ENCODE results near the gene SUCLA2. TPM values are rescaled to one million over a fixed set of nuclear protein-coding genes. Genes with fewer than 3 reads are reported as not detected.

Gene SUCLA2
- polyA plus RNA-seq, 1 donor (not counting 4 experiments of a cell fraction or from before 2014, with no cell fraction given) = 64.3 TPM

GRCh38 chr13:48029859-48030258 lies 28.8 kb upstream of the SUCLA2 start:
- Histone ChIP-seq H3K9ac (ENCODE audit: control insufficient read depth, extremely low read depth, insufficient read depth, low read length) (no peak overlapping the region), H3K4me3 (ENCODE audit: control insufficient read depth in 2 of 3, extremely low read depth in 1 of 3, insufficient read depth in 2 of 3, low read depth in 1 of 3, low read length in 3 of 3) (no peak overlapping the region), H3K36me3 (ENCODE audit: control insufficient read depth in 2 of 2, extremely low read depth in 1 of 2, insufficient read depth in 2 of 2, low read length in 2 of 2) (peaks cover 0 to 4% of the 10 kb centered on the region in 2 experiments), H2AFZ (ENCODE audit: control insufficient read depth, low read length) (no peak overlapping the region), H3K9me1 (ENCODE audit: control insufficient read depth, extremely low read depth, insufficient read depth, low read length) (no peaks in the 10 kb centered on the region), H3K27me3 (ENCODE audit: control insufficient read depth, extremely low read depth, insufficient read depth, low read length) (no peaks in the 10 kb centered on the region), H3K79me2 (ENCODE audit: control insufficient read depth, insufficient read depth, low read length) (peaks cover 5% of the 10 kb centered on the region), H3K4me1 (ENCODE audit: control insufficient read depth, extremely low read depth, insufficient read depth, low read length) (no peaks in the 10 kb centered on the region), H4K20me1 (ENCODE audit: control insufficient read depth, extremely low read depth, insufficient read depth, low read length) (no peaks in the 10 kb centered on the region), H3K27ac (ENCODE audit: control insufficient read depth, insufficient read depth, low read length) (no peak overlapping the region), H3K4me2 (ENCODE audit: control insufficient read depth, extremely low read depth, insufficient read depth, low read depth, low read length) (no peak overlapping the region), H3K9me3 (ENCODE audit: control insufficient read depth, low read depth, low read length) (peaks cover 5% of the 10 kb centered on the region)
- no peak for FAIRE-seq
- DNase-seq (ENCODE audit: low read depth, low spot score) = no peak
- dilution Hi-C loops (cut with MboI; ENCODE audit: extremely low pct_ligation_motif_present, low sequenced_read_pairs) = no loop called here
- TF ChIP-seq CTCF (optimal IDR thresholded peaks at IDR 0.05 in 1 of 3, IDR thresholded peaks at IDR 0.05 in 1 of 3, conservative IDR thresholded peaks at IDR 0.05 in 1 of 3; ENCODE audit: extremely low read depth in 1 of 3, insufficient read depth in 2 of 3, low read length in 3 of 3) (no peak), EZH2 (IDR thresholded peaks at IDR 0.05; ENCODE audit: low read length) (no peak)

GRCh38 chr13:48028066-48028465 lies 27.0 kb upstream of the SUCLA2 start:
- dilution Hi-C loops (cut with MboI; ENCODE audit: extremely low pct_ligation_motif_present, low sequenced_read_pairs) = no loop called here
- no peak overlapping the region for H3K9ac ChIP-seq (ENCODE audit: control insufficient read depth, extremely low read depth, insufficient read depth, low read length)
- no peak overlapping the region for H3K4me2 ChIP-seq (ENCODE audit: control insufficient read depth, extremely low read depth, insufficient read depth, low read depth, low read length)
- TF ChIP-seq CTCF (optimal IDR thresholded peaks at IDR 0.05 in 1 of 3, IDR thresholded peaks at IDR 0.05 in 1 of 3, conservative IDR thresholded peaks at IDR 0.05 in 1 of 3; ENCODE audit: extremely low read depth in 1 of 3, insufficient read depth in 2 of 3, low read length in 3 of 3) (no peak), EZH2 (IDR thresholded peaks at IDR 0.05; ENCODE audit: low read length) (no peak)
- H3K4me1 ChIP-seq (ENCODE audit: control insufficient read depth, extremely low read depth, insufficient read depth, low read length) = no peaks in the 10 kb centered on the region
- FAIRE-seq (no peak), DNase-seq (ENCODE audit: low read depth, low spot score) (no peak)
- no peaks in the 10 kb centered on the region for H3K9me1 ChIP-seq (ENCODE audit: control insufficient read depth, extremely low read depth, insufficient read depth, low read length)
- H3K79me2 ChIP-seq (ENCODE audit: control insufficient read depth, insufficient read depth, low read length) = peaks cover 2% of the 10 kb centered on the region
- peaks cover 0 to 4% of the 10 kb centered on the region in 2 experiments for H3K36me3 ChIP-seq (ENCODE audit: control insufficient read depth in 2 of 2, extremely low read depth in 1 of 2, insufficient read depth in 2 of 2, low read length in 2 of 2)
- no peak overlapping the region for H3K27ac ChIP-seq (ENCODE audit: control insufficient read depth, insufficient read depth, low read length)
- H3K27me3 ChIP-seq (ENCODE audit: control insufficient read depth, extremely low read depth, insufficient read depth, low read length) = no peaks in the 10 kb centered on the region
- no peak overlapping the region for H2AFZ ChIP-seq (ENCODE audit: control insufficient read depth, low read length)
- H3K9me3 ChIP-seq (ENCODE audit: control insufficient read depth, low read depth, low read length) = peaks cover 5% of the 10 kb centered on the region
- no peak overlapping the region for H3K4me3 ChIP-seq (ENCODE audit: control insufficient read depth in 2 of 3, extremely low read depth in 1 of 3, insufficient read depth in 2 of 3, low read depth in 1 of 3, low read length in 3 of 3)
- H4K20me1 ChIP-seq (ENCODE audit: control insufficient read depth, extremely low read depth, insufficient read depth, low read length) = no peaks in the 10 kb centered on the region

All from keratinocyte (primary cell).